Measurements from ENCODE around the gene APBA2.

Gene APBA2

GRCh38 chr15:28942046-28942445 is 56.3 kb downstream of the APBA2 start:
- no peak for DNase-seq

GRCh38 chr15:28942571-28942970 is 56.8 kb downstream of the APBA2 start:
- no peak for DNase-seq

GRCh38 chr15:28943146-28943545 is 57.4 kb downstream of the APBA2 start:
- DNase-seq, result no peak

- no peak for DNase-seq
Measured at GRCh38 chr15:28943611-28944230, 57.9 kb downstream of the APBA2 start.

GRCh38 chr15:28944286-28944685 is 58.5 kb downstream of the APBA2 start:
- no peak for DNase-seq

- no peak for DNase-seq
Measured at GRCh38 chr15:28944696-28945300, 59.0 kb downstream of the APBA2 start.

GRCh38 chr15:28945626-28946230 is 60.0 kb downstream of the APBA2 start:
- DNase-seq, result no peak

GRCh38 chr15:28946803-28947202 is 61.0 kb downstream of the APBA2 start:
- DNase-seq, result no peak

- no peak for DNase-seq
Measured at GRCh38 chr15:28947221-28947674, 61.5 kb downstream of the APBA2 start.

GRCh38 chr15:28948036-28948435 is 62.3 kb downstream of the APBA2 start:
- no peak for DNase-seq

- no peak for DNase-seq
Measured at GRCh38 chr15:28950916-28951315, 65.1 kb downstream of the APBA2 start.

GRCh38 chr15:28952666-28953491 is 67.1 kb downstream of the APBA2 start:
- no peak for DNase-seq

GRCh38 chr15:28953573-28954195 is 67.9 kb downstream of the APBA2 start:
- no peak for DNase-seq

- no peak for DNase-seq
Measured at GRCh38 chr15:28954466-28955159, 68.8 kb downstream of the APBA2 start.

- DNase-seq, result no peak
Measured at GRCh38 chr15:28955160-28955992, 69.6 kb downstream of the APBA2 start.

GRCh38 chr15:28955993-28956421 is 70.2 kb downstream of the APBA2 start:
- no peak for DNase-seq

- no peak for DNase-seq
Measured at GRCh38 chr15:28956491-28956890, 70.7 kb downstream of the APBA2 start.

GRCh38 chr15:28957606-28958498 is 72.1 kb downstream of the APBA2 start:
- no peak for DNase-seq

- no peak for DNase-seq
Measured at GRCh38 chr15:28959326-28959725, 73.6 kb downstream of the APBA2 start.

GRCh38 chr15:28960979-28961378 is 75.2 kb downstream of the APBA2 start:
- no peak for DNase-seq

Measured in stimulated activated naive CD4-positive, alpha-beta T cell treated with Interleukin-2 at 50 U/mL for 16 hours (primary cell).